Upper lobe of left lung (tissue), 4 donors: ENCODE data around the gene SPSB3.

Experiments
- CTCF ChIP-seq, 6 experiments: fragments of 450-650 bp in 4 of 6; fragments of 200-600 bp in 2 of 6; sonication (generic) in 2 of 6; IDR thresholded peaks; one replicate each; pipeline ENCODE4 v1.5.1; 2016 to 2019; ENCODE audit warnings: antibody characterized with exemption in 6 of 6
- EP300 ChIP-seq, 4 donors: sonication (generic); formaldehyde crosslinking; IDR thresholded peaks; one replicate each; pipeline ENCODE4 v1.5.1; 2017; ENCODE audit warnings: antibody characterized with exemption in 4 of 4, control low read depth in 2 of 4
- POLR2A ChIP-seq, 4 donors: fragments of 450-650 bp; IDR thresholded peaks; one replicate each; pipeline ENCODE4 v1.5.1; 2016 to 2017; ENCODE audit warnings: antibody characterized with exemption in 4 of 4, mild to moderate bottlenecking in 2 of 4
- POLR2AphosphoS5 ChIP-seq, 2 donors: sonication (generic); formaldehyde crosslinking; IDR thresholded peaks; one replicate each; pipeline ENCODE4 v1.5.1; 2017; ENCODE audit warnings: antibody characterized with exemption in 2 of 2

GRCh38 chr16:1766231-1766630 is 16.1 kb downstream of the SPSB3 start:
- TF ChIP-seq CTCF (IDR thresholded peaks at IDR 0.05): no peak
- TF ChIP-seq POLR2AphosphoS5 (IDR thresholded peaks at IDR 0.05): no peak
- TF ChIP-seq EP300 (IDR thresholded peaks at IDR 0.05): no peak
- no peak for TF ChIP-seq POLR2A (IDR thresholded peaks at IDR 0.05)
